ENCODE results near the gene KIF5C. TPM values are rescaled to one million over a fixed set of nuclear protein-coding genes. Genes with fewer than 3 reads are reported as not detected.

Gene KIF5C
- total and polyA plus RNA-seq, 2 experiments from 2014 or later: 0.11 to 0.19 TPM

GRCh38 chr2:149068996-149069888, 194.2 kb downstream of the KIF5C start:
- no peak overlapping the region for H2AFZ ChIP-seq

GRCh38 chr2:149070681-149071320, 195.8 kb downstream of the KIF5C start:
- H3F3A ChIP-seq (ENCODE audit: insufficient read depth): peaks cover 25% of the 10 kb centered on the region
- H3K27ac ChIP-seq: peak overlapping the region; percentile 86; the same call in 1 of the 2 replicates
- no peak overlapping the region for H3K9ac ChIP-seq
- no peak overlapping the region for H3K4me2 ChIP-seq (ENCODE audit: unreplicated experiment)
- no peak for DNase-seq
- H3K36me3 ChIP-seq (ENCODE audit: low read depth): no peaks in the 10 kb centered on the region
- H3K27me3 ChIP-seq (replicated peaks; ENCODE audit: insufficient read depth): no peaks in the 10 kb centered on the region
- no peak overlapping the region for H2AFZ ChIP-seq
- no peaks in the 10 kb centered on the region for H3K9me3 ChIP-seq (ENCODE audit: low read depth)
- H3K79me2 ChIP-seq (ENCODE audit: insufficient read depth): no peaks in the 10 kb centered on the region
- TF ChIP-seq EZH2phosphoT487 (IDR thresholded peaks at IDR 0.05; ENCODE audit: insufficient read depth, low read depth) (no peak), EZH2 (IDR thresholded peaks at IDR 0.05; ENCODE audit: insufficient read depth, poor library complexity, severe bottlenecking) (no peak)
- H4K20me1 ChIP-seq (ENCODE audit: insufficient read depth): no peaks in the 10 kb centered on the region
- no peaks in the 10 kb centered on the region for H3K9me2 ChIP-seq (ENCODE audit: insufficient read depth)
- no peak overlapping the region for H3K4me3 ChIP-seq
- in situ Hi-C loops (cut with MboI): no loop called here
- H3K4me1 ChIP-seq (ENCODE audit: insufficient read depth): peaks cover 26% of the 10 kb centered on the region
- 86 to 88% methylated on average over 9 of the region's 9 CpGs for WGBS, 2 experiments (ENCODE audit: low coverage in 1 of 2, low lambda C conversion rate in 2 of 2, missing lambda C conversion rate in 2 of 2)

More at GRCh38 chr2:149068996-149069888, 194.2 kb downstream of the KIF5C start:
- no peaks in the 10 kb centered on the region for H3K27me3 ChIP-seq (replicated peaks; ENCODE audit: insufficient read depth)
- H3K36me3 ChIP-seq (ENCODE audit: low read depth): no peaks in the 10 kb centered on the region
- 23 to 26% methylated on average over 5 of the region's 5 CpGs for WGBS, 2 experiments (ENCODE audit: low coverage in 1 of 2, low lambda C conversion rate in 2 of 2, missing lambda C conversion rate in 2 of 2)
- H3K4me3 ChIP-seq: no peak overlapping the region
- H3K4me1 ChIP-seq (ENCODE audit: insufficient read depth): peaks cover 40% of the 10 kb centered on the region
- TF ChIP-seq EZH2 (IDR thresholded peaks at IDR 0.05; ENCODE audit: insufficient read depth, poor library complexity, severe bottlenecking) (no peak), EZH2phosphoT487 (IDR thresholded peaks at IDR 0.05; ENCODE audit: insufficient read depth, low read depth) (no peak)
- H3K9ac ChIP-seq: peak overlapping the region; percentile 50
- H3K27ac ChIP-seq: peak overlapping the region; percentile 86
- peak overlapping the region; percentile 32 for H3K4me2 ChIP-seq (ENCODE audit: unreplicated experiment)
- no peaks in the 10 kb centered on the region for H4K20me1 ChIP-seq (ENCODE audit: insufficient read depth)
- peak; percentile 90 for DNase-seq
- no peaks in the 10 kb centered on the region for H3K9me2 ChIP-seq (ENCODE audit: insufficient read depth)
- H3F3A ChIP-seq (ENCODE audit: insufficient read depth): peaks cover 39% of the 10 kb centered on the region
- in situ Hi-C loops (cut with MboI): no loop called here
- H3K9me3 ChIP-seq (ENCODE audit: low read depth): no peaks in the 10 kb centered on the region
- H3K79me2 ChIP-seq (ENCODE audit: insufficient read depth): no peaks in the 10 kb centered on the region

GRCh38 chr2:149075105-149075504, 200.1 kb downstream of the KIF5C start:
- DNase-seq: no peak
- H2AFZ ChIP-seq: peak overlapping the region; percentile 52; the same call in 1 of the 2 replicates
- H3K27me3 ChIP-seq (replicated peaks; ENCODE audit: insufficient read depth): no peaks in the 10 kb centered on the region
- in situ Hi-C loops (cut with MboI): no loop called here
- WGBS, 2 experiments (ENCODE audit: low coverage in 1 of 2, low lambda C conversion rate in 2 of 2, missing lambda C conversion rate in 2 of 2): 92 to 96% methylated on average over 2 of the region's 2 CpGs
- peaks cover 19% of the 10 kb centered on the region for H3K4me1 ChIP-seq (ENCODE audit: insufficient read depth)
- no peak overlapping the region for H3K27ac ChIP-seq
- no peaks in the 10 kb centered on the region for H4K20me1 ChIP-seq (ENCODE audit: insufficient read depth)
- H3K79me2 ChIP-seq (ENCODE audit: insufficient read depth): no peaks in the 10 kb centered on the region
- TF ChIP-seq EZH2phosphoT487 (IDR thresholded peaks at IDR 0.05; ENCODE audit: insufficient read depth, low read depth): no peak
- no peak for TF ChIP-seq EZH2 (IDR thresholded peaks at IDR 0.05; ENCODE audit: insufficient read depth, poor library complexity, severe bottlenecking)
- H3K9me3 ChIP-seq (ENCODE audit: low read depth): no peaks in the 10 kb centered on the region
- H3K4me3 ChIP-seq: no peak overlapping the region
- no peaks in the 10 kb centered on the region for H3K9me2 ChIP-seq (ENCODE audit: insufficient read depth)
- H3K4me2 ChIP-seq (ENCODE audit: unreplicated experiment): no peak overlapping the region
- no peaks in the 10 kb centered on the region for H3K36me3 ChIP-seq (ENCODE audit: low read depth)
- peaks cover 13% of the 10 kb centered on the region for H3F3A ChIP-seq (ENCODE audit: insufficient read depth)
- H3K9ac ChIP-seq: no peak overlapping the region

GRCh38 chr2:149075853-149076252, 200.8 kb downstream of the KIF5C start:
- Histone ChIP-seq H3K27ac (no peak overlapping the region), H3K27me3 (replicated peaks; ENCODE audit: insufficient read depth) (no peaks in the 10 kb centered on the region), H3K4me1 (ENCODE audit: insufficient read depth) (peaks cover 13% of the 10 kb centered on the region), H3F3A (ENCODE audit: insufficient read depth) (peaks cover 6% of the 10 kb centered on the region), H3K4me3 (0 out of 2 replicates have a peak overlapping the region, but pooled peaks have one; percentile 9), H4K20me1 (ENCODE audit: insufficient read depth) (no peaks in the 10 kb centered on the region), H3K36me3 (ENCODE audit: low read depth) (no peaks in the 10 kb centered on the region), H3K9me3 (ENCODE audit: low read depth) (no peaks in the 10 kb centered on the region), H3K9ac (no peak overlapping the region), H3K79me2 (ENCODE audit: insufficient read depth) (no peaks in the 10 kb centered on the region), H3K4me2 (ENCODE audit: unreplicated experiment) (peak overlapping the region; percentile 9), H2AFZ (peak overlapping the region; percentile 52; the same call in 1 of the 2 replicates), H3K9me2 (ENCODE audit: insufficient read depth) (no peaks in the 10 kb centered on the region)
- DNase-seq: no peak
- in situ Hi-C loops (cut with MboI): no loop called here
- 41 to 43% methylated on average over 10 of the region's 10 CpGs for WGBS, 2 experiments (ENCODE audit: low coverage in 1 of 2, low lambda C conversion rate in 2 of 2, missing lambda C conversion rate in 2 of 2)
- TF ChIP-seq EZH2 (IDR thresholded peaks at IDR 0.05; ENCODE audit: insufficient read depth, poor library complexity, severe bottlenecking): no peak

Small RNA genes within 50 kb of the gene (small RNA-seq; reads per million reads assigned to genes)
- 2.5 reads per million, percentile 70 among the genes with 10 or more reads in this experiment for gene RNU2-9P (ENCODE audit: low read depth, low replicate concordance)
- gene UBBP3 (ENCODE audit: low read depth, low replicate concordance): not detected

Other genes starting within 250 kb of the KIF5C start
- 15.4 and 20.0 TPM in 2 replicates for gene EPC2, start 230.5 kb upstream of the KIF5C start, total RNA-seq (2014; rRNA removed; shearing (Covaris generic))
- 4.2 TPM in 2 replicates for gene EPC2, start 230.5 kb upstream of the KIF5C start, polyA plus RNA-seq (2016; fragmentation: Nextera tagmentation; extraction: Ambion mirVana)
- gene LYPD6B, start 163.5 kb downstream of the KIF5C start, total RNA-seq (2014; rRNA removed; shearing (Covaris generic)): 3.9 and 6.8 TPM in 2 replicates
- gene LYPD6B, start 163.5 kb downstream of the KIF5C start, polyA plus RNA-seq (2016; fragmentation: Nextera tagmentation; extraction: Ambion mirVana): 11.4 and 11.5 TPM in 2 replicates

Measured in GM23248 (cell line).